Hair follicular keratinocyte (primary cell): Measurements from ENCODE around the gene EFCAB5. TPM values are rescaled to one million over a fixed set of nuclear protein-coding genes. Genes with fewer than 3 reads are reported as not detected.

Experiments
- total RNA-seq: library from RNA; depleted of rRNA; stranded (reverse); fragments of >200 nt; gene quantifications from 2 replicates; pipeline ENCODE4 v1.2.3, GENCODE V29; 2015

The EFCAB5 gene
- not detected in 2 replicates for total RNA-seq

GRCh38 chr17:29941334-29941733 lies at the start of gene EFCAB5:
Gene EFCAB5 (plus strand): TSS chr17:29941634. CDS start chr17:29941797, 163 bp downstream.

GRCh38 chr17:29929533-29930408 lies 11.7 kb upstream of the EFCAB5 start, which contains the start of gene SSH2:
Gene SSH2 (minus strand): TSS chr17:29930228. CDS start chr17:29930000, 228 bp downstream.

GRCh38 chr17:30116661-30117551 lies 175.5 kb downstream of the EFCAB5 start, which contains the start of gene NSRP1:
Gene NSRP1 (plus strand): TSS chr17:30116816. CDS start chr17:30116844, 28 bp downstream.

Other genes with a start within 250 kb of the EFCAB5 start
- 9.8 and 13.8 TPM in 2 replicates for gene SSH2, start 11.4 kb upstream of the EFCAB5 start, total RNA-seq
- gene NSRP1, start 175.2 kb downstream of the EFCAB5 start, total RNA-seq = 4.2 and 5.2 TPM in 2 replicates